Common myeloid progenitor, CD34-positive (primary cell): ENCODE measurements around the gene NBDY. TPM values are rescaled to one million over a fixed set of nuclear protein-coding genes. Genes with fewer than 3 reads are reported as not detected.
"Not testable (repeated sequence)": the region's sequence is repeated elsewhere in the genome, so short reads cannot be mapped to it uniquely, and the experiment has no call there.

ENCODE experiments used
- CTCF ChIA-PET: fragments of 350-600 bp; sonication (Branson Sonifier 250); formaldehyde crosslinking; loops from one replicate; lab custom pipeline; 2021; ENCODE audit warnings: antibody characterized with exemption; lab: Charles Lee
- POLR2A ChIA-PET: fragments of 350-600 bp; sonication (Branson Sonifier 250); formaldehyde crosslinking; loops from one replicate; lab custom pipeline; 2021; ENCODE audit warnings: antibody characterized with exemption; lab: Charles Lee
- DNase-seq, 3 donors: peaks; one replicate each; pipeline versions ENCODE4 v3.0.0 to v3.0.0-alpha.2; 2013
- H3K27ac ChIP-seq, 2 experiments: 1 replicate in 1 of 2; 2 replicates in 1 of 2; pipeline ENCODE4 v1.7.0; 2013; ENCODE audit warnings: inconsistent platforms in 2 of 2, low read length in 2 of 2, mild to moderate bottlenecking in 2 of 2, low read depth in 1 of 2, moderate library complexity in 1 of 2; ENCODE audit not compliant: severe bottlenecking in 2 of 2, insufficient read depth in 1 of 2, poor library complexity in 1 of 2
- H3K27me3 ChIP-seq, 5 experiments: replicated peaks in 2 of 5; 1 replicate in 3 of 5; 2 replicates in 2 of 5; pipeline versions ENCODE4 v1.6.1 to v1.7.0; 2013; ENCODE audit warnings: low read length in 4 of 5, mild to moderate bottlenecking in 2 of 5, moderate library complexity in 2 of 5, inconsistent platforms in 1 of 5; ENCODE audit not compliant: insufficient read depth in 5 of 5, control insufficient read depth in 4 of 5
- H3K36me3 ChIP-seq, 4 experiments: 1 replicate in 2 of 4; 2 replicates in 2 of 4; pipeline versions ENCODE4 v1.6.1 to v1.7.0; 2013; ENCODE audit warnings: low read length in 3 of 4, control low read depth in 1 of 4, mild to moderate bottlenecking in 1 of 4; ENCODE audit not compliant: control insufficient read depth in 4 of 4, insufficient read depth in 4 of 4
- H3K4me1 ChIP-seq, 4 experiments: 1 replicate in 3 of 4; 2 replicates in 1 of 4; pipeline versions ENCODE4 v1.6.1 to v1.7.1; 2013; ENCODE audit warnings: low read length in 3 of 4, mild to moderate bottlenecking in 3 of 4, control low read depth in 1 of 4, inconsistent platforms in 1 of 4, moderate library complexity in 1 of 4; ENCODE audit not compliant: control insufficient read depth in 4 of 4, insufficient read depth in 4 of 4; ENCODE audit errors: control extremely low read depth in 1 of 4
- H3K4me3 ChIP-seq, 7 experiments: 1 replicate in 4 of 7; 2 replicates in 3 of 7; pipeline versions ENCODE4 v1.5.1 to v1.7.0; 2013; ENCODE audit warnings: mild to moderate bottlenecking in 7 of 7, low read length in 6 of 7, moderate library complexity in 6 of 7, inconsistent platforms in 2 of 7, low read depth in 2 of 7, control low read depth in 1 of 7; ENCODE audit not compliant: insufficient read depth in 4 of 7, control insufficient read depth in 1 of 7; ENCODE audit errors: extremely low read depth in 1 of 7
- H3K9me3 ChIP-seq, 5 experiments: 1 replicate in 4 of 5; 2 replicates in 1 of 5; pipeline versions ENCODE4 v1.6.1 to v1.7.1; 2013; ENCODE audit warnings: low read length in 4 of 5, mild to moderate bottlenecking in 2 of 5, inconsistent platforms in 1 of 5, low read depth in 1 of 5, moderate library complexity in 1 of 5; ENCODE audit not compliant: control insufficient read depth in 4 of 5, insufficient read depth in 2 of 5; ENCODE audit errors: control extremely low read depth in 1 of 5
- WGBS: methylation state at CpG from one replicate; pipeline ENCODE4 v1.1.5; 2013; ENCODE audit not compliant: insufficient coverage; 5-methylcytosine and 5-hydroxymethylcytosine counted together
- polyA plus RNA-seq: library from polyadenylated mRNA; unstranded; fragments of 120-200 nt; gene quantifications from one replicate; pipeline ENCODE4 v1.2.1, GENCODE V29; 2013

Gene NBDY
- 43.1 TPM for polyA plus RNA-seq

- 4% methylated on average over 21 of the region's 23 CpGs for WGBS
- Histone ChIP-seq H3K36me3 (peaks cover 0 to 4% (median 0%) of the 10 kb centered on the region in 4 experiments), H3K27me3 (peaks cover 0 to 9% (median 0%) of the 10 kb centered on the region in 5 experiments), H3K27ac (peak within 1 kb of the TSS; percentile 84 to 92), H3K4me3 (peak within 1 kb of the TSS; percentile 49 to 91 (median 80)), H3K4me1 (peaks cover 0 to 17% (median 1%) of the 10 kb centered on the region in 4 experiments), H3K9me3 (no peaks in the 10 kb centered on the region)
- ChIA-PET POLR2A (no interaction called here), CTCF (interaction anchor here (1.0 to 4.5 kb wide), 3 partner anchors 9 to 448 kb away, joined by 3 to 52 read pairs (median 3); no protein-coding TSS in a partner anchor)
- DNase-seq: peak; percentile 40 to 64 (median 55)
Observed at GRCh38 chrX:56729152-56729850, at the start of gene NBDY. NBDY (plus strand) TSS chrX:56729243; CDS start chrX:56729354, 111 bp downstream.

GRCh38 chrX:56704530-56704929 lies 24.5 kb upstream of the NBDY start:
- CTCF ChIA-PET, H3K4me3 ChIP-seq, POLR2A ChIA-PET, H3K27me3 ChIP-seq, DNase-seq, H3K27ac ChIP-seq, H3K9me3 ChIP-seq, H3K36me3 ChIP-seq, H3K4me1 ChIP-seq: not testable (repeated sequence)
- WGBS: 70% methylated on average over 4 of the region's 4 CpGs

GRCh38 chrX:56726605-56727004 lies 2.4 kb upstream of the NBDY start:
- CTCF ChIA-PET: interaction anchor here (0.7 to 4.5 kb wide), 3 partner anchors 13 to 1001 kb away, joined by 3 to 52 read pairs (median 3); no protein-coding TSS in a partner anchor
- no peaks in the 10 kb centered on the region for H3K36me3 ChIP-seq
- no peak overlapping the region for H3K27ac ChIP-seq
- H3K9me3 ChIP-seq: peaks cover 0 to 3% (median 0%) of the 10 kb centered on the region in 5 experiments
- peak; percentile 54 to 85 (median 82) for DNase-seq
- no peak overlapping the region for H3K4me3 ChIP-seq
- POLR2A ChIA-PET: no interaction called here
- H3K27me3 ChIP-seq: peaks cover 0 to 9% (median 0%) of the 10 kb centered on the region in 5 experiments
- peaks cover 0 to 8% (median 1%) of the 10 kb centered on the region in 4 experiments for H3K4me1 ChIP-seq
- WGBS: no CpG with 5 or more reads among the region's 1 CpG

- no peak overlapping the region for H3K27ac ChIP-seq
- no peak overlapping the region for H3K4me3 ChIP-seq
- CTCF ChIA-PET: interaction anchor here (1.0 to 4.5 kb wide), 2 partner anchors 446 to 1002 kb away, joined by 3 to 52 read pairs; no protein-coding TSS in a partner anchor
- H3K27me3 ChIP-seq: peaks cover 0 to 9% (median 0%) of the 10 kb centered on the region in 5 experiments
- peaks cover 0 to 14% (median 1%) of the 10 kb centered on the region in 4 experiments for H3K4me1 ChIP-seq
- POLR2A ChIA-PET: no interaction called here
- 84% methylated on average over 3 of the region's 3 CpGs for WGBS
- DNase-seq: no peak
- peaks cover 0 to 3% (median 0%) of the 10 kb centered on the region in 5 experiments for H3K9me3 ChIP-seq
- no peaks in the 10 kb centered on the region for H3K36me3 ChIP-seq
Observed at GRCh38 chrX:56727531-56727930, 1.5 kb upstream of the NBDY start.

GRCh38 chrX:56728321-56728720 lies 722 bp upstream of the NBDY start:
- Histone ChIP-seq H3K27ac (no peak overlapping the region), H3K9me3 (peaks cover 0 to 3% (median 0%) of the 10 kb centered on the region in 5 experiments), H3K4me3 (peak overlapping the region in 4 of 7 experiments; percentile 73 to 89 (median 79)), H3K36me3 (no peaks in the 10 kb centered on the region), H3K27me3 (peaks cover 0 to 9% (median 0%) of the 10 kb centered on the region in 5 experiments), H3K4me1 (peaks cover 0 to 17% (median 1%) of the 10 kb centered on the region in 4 experiments)
- CTCF ChIA-PET: interaction anchor here (0.8 to 4.5 kb wide), 3 partner anchors 157 to 447 kb away, joined by 3 to 52 read pairs (median 3); no protein-coding TSS in a partner anchor
- no peak for DNase-seq
- POLR2A ChIA-PET: interaction anchor here (0.6 kb wide), 1 partner anchor 1595 kb away, joined by 5 read pairs; no protein-coding TSS in a partner anchor
- WGBS: no CpG with 5 or more reads among the region's 2 CpGs

- peaks cover 0 to 3% (median 0%) of the 10 kb centered on the region in 5 experiments for H3K9me3 ChIP-seq
- ChIA-PET CTCF (interaction anchor here (0.8 to 4.5 kb wide), 3 partner anchors 157 to 447 kb away, joined by 3 to 52 read pairs (median 3); no protein-coding TSS in a partner anchor), POLR2A (interaction anchor here (0.6 kb wide), 1 partner anchor 1596 kb away, joined by 5 read pairs; no protein-coding TSS in a partner anchor)
- no peaks in the 10 kb centered on the region for H3K36me3 ChIP-seq
- peaks cover 0 to 9% (median 0%) of the 10 kb centered on the region in 5 experiments for H3K27me3 ChIP-seq
- H3K4me3 ChIP-seq: peak overlapping the region in 6 of 7 experiments; percentile 73 to 91 (median 81)
- peaks cover 0 to 17% (median 1%) of the 10 kb centered on the region in 4 experiments for H3K4me1 ChIP-seq
- peak in 2 of 3 donors; percentile 62 to 74 for DNase-seq
- H3K27ac ChIP-seq: peak overlapping the region in 1 of 2 experiments; percentile 92
- no CpG with 5 or more reads among the region's 8 CpGs for WGBS
Observed at GRCh38 chrX:56728752-56729151, 291 bp upstream of the NBDY start.
